Astrocyte of the cerebellum (primary cell): ENCODE measurements around the gene CFAP299.

Experiments used
- DNase-seq: peaks from one replicate; pipeline ENCODE4 v3.0.0-alpha.2; 2011; ENCODE audit warnings: low read depth
- H3K4me3 ChIP-seq: 2 replicates; pipeline ENCODE4 v1.5.1; 2011; ENCODE audit warnings: mild to moderate bottlenecking, low read depth, low read length, moderate library complexity
- in situ Hi-C: cut with HindIII; loops from 2 replicates; pipeline ENCODE4 v1.10.0; 2017; ENCODE audit warnings: low sequenced_read_pairs
- TF ChIP-seq, protein P1 (sequence below): IDR thresholded peaks from 2 replicates; pipeline ENCODE4 v1.5.1; 2012; ENCODE audit warnings: low read length, low read depth, moderate library complexity, mild to moderate bottlenecking; ENCODE audit errors: missing control alignments

Gene CFAP299

GRCh38 chr4:80608281-80608980 is 272.9 kb downstream of the CFAP299 start:
- in situ Hi-C loops: no loop called here
- TF ChIP-seq, protein P1, sequence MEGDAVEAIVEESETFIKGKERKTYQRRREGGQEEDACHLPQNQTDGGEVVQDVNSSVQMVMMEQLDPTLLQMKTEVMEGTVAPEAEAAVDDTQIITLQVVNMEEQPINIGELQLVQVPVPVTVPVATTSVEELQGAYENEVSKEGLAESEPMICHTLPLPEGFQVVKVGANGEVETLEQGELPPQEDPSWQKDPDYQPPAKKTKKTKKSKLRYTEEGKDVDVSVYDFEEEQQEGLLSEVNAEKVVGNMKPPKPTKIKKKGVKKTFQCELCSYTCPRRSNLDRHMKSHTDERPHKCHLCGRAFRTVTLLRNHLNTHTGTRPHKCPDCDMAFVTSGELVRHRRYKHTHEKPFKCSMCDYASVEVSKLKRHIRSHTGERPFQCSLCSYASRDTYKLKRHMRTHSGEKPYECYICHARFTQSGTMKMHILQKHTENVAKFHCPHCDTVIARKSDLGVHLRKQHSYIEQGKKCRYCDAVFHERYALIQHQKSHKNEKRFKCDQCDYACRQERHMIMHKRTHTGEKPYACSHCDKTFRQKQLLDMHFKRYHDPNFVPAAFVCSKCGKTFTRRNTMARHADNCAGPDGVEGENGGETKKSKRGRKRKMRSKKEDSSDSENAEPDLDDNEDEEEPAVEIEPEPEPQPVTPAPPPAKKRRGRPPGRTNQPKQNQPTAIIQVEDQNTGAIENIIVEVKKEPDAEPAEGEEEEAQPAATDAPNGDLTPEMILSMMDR: no peak
- H3K4me3 ChIP-seq: no peak overlapping the region
- DNase-seq: peak; percentile 12

GRCh38 chr4:80610199-80610598 is 274.7 kb downstream of the CFAP299 start:
- in situ Hi-C loops: no loop called here
- no peak overlapping the region for H3K4me3 ChIP-seq
- DNase-seq: no peak
- TF ChIP-seq, protein P1: no peak

DNA sequence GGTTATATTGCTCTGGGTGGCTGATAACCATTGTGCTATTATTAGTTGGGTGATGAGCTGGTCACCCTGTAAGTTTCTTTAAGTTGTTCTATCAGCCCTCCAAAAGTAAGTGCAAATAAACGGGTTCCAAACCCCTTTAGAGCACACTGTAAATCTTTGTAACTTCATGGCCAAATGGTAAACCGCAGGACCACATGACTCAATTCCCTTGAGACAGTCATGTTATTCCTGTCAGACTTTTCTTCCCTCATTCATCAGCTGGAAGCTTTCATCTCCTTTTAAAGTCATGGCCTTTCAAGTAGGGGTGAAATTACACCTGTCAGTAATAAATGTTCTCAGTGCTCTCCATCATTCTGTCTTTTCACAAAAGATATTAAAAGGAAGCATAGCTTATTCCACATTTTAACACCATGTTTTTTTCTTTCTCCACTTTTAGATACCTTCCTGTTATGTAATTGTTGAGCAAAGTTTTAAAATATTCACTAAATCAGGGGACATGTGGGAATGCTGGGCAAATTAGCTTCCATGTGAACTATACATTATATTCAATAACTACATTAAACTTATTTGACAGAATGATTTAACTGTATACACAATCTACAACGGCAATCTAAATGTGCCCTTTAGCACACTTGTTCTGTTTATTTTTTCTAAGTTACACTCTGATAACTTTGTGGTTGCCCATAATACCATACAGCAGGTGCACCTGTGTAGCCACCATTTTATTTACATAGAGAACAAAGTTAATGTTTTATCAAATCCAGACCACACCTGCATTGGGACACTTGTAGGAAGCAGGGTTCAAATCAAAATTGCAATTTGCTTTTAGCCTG is 275.5 kb downstream of the CFAP299 start:
- H3K4me3 ChIP-seq: no peak overlapping the region
- TF ChIP-seq, protein P1: no peak
- DNase-seq: peak; percentile 8
- in situ Hi-C loops: no loop called here

DNA sequence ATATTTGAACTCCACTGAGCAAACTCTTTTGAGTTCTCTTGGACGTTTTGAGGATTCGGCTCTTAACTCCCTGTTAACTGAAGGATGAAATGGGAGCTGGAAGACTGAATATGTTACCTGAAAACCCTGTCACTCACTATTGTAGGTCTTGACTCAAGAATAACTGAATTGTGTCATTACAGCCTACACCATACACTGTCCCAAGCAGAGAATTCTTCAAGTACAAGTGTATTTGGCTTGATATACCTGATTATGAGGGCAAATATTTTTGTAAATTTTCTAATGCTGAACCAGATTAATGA is 276.1 kb downstream of the CFAP299 start:
- DNase-seq: no peak
- H3K4me3 ChIP-seq: no peak overlapping the region
- TF ChIP-seq, protein P1: no peak
- in situ Hi-C loops: no loop called here

- TF ChIP-seq, protein P1: no peak
- in situ Hi-C loops: no loop called here
- H3K4me3 ChIP-seq: no peak overlapping the region
- DNase-seq: no peak
These were observed 277.9 kb downstream of the CFAP299 start for GRCh38 chr4:80613470-80613869.

DNA sequence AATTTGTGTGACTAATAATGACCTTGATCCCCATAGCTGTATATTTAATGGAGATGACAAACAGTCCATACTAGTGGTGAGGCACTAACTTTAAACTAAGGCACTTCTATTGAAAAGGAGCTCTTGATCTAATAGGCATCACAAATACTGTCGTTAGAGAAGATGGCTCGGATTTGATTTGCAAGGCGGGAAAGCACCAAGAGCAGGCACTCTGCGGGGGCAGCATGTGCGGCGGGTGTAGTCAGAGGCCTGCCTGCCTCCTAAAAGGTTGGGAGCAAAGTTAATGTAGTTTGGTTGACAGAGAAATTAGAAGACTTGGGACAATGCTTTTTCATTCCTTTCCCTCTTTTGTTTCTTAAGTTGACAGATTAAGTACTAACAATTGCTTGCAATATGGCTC is 278.8 kb downstream of the CFAP299 start:
- in situ Hi-C loops: no loop called here
- H3K4me3 ChIP-seq: no peak overlapping the region
- no peak for DNase-seq
- TF ChIP-seq, protein P1: no peak
